ENCODE data around the gene TEX261.
"Not testable (repeated sequence)": the region's sequence is repeated elsewhere in the genome, so short reads cannot be mapped to it uniquely, and the experiment has no call there.

Gene TEX261

DNA sequence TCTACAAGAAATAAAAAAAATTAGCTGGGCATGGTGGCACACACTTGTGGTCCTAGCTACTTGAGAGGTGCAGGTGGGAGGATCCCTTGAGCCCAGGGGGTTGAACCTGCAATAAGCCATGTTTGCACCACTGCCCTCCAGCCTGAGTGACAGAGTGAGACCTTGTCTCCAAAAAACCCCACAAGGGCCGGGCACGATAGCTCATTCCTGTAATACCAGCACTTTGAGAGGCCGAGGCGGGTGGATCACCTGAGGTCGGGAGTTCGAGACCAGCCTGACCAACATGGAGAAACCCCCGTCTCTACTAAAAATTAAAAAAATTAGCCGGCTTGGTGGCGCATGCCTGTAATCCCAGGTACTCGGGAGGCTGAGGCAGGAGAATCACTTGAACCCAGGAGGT, 5.3 kb upstream of the TEX261 start:
- not testable (repeated sequence) for DNase-seq

DNA sequence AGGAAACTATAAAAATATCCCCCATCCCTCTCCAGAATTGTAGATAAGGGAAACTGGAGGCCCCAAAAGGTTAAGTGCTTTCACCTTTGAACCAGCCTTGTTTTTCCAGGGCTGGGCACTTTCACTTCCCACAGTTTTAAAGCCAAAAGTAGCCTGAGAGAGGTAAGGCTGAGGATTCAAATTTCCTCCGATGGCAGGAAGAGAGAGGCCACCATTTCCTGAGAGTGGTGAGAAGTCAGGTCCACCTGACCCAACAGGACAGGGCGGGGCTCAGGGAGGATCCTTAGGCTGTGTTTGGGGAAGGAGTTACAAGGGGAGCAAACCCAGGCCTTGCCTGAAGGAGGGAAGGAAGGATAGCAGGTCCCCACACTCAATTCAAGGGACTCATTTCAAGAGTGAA, 4.7 kb upstream of the TEX261 start:
- no peak for DNase-seq

DNA sequence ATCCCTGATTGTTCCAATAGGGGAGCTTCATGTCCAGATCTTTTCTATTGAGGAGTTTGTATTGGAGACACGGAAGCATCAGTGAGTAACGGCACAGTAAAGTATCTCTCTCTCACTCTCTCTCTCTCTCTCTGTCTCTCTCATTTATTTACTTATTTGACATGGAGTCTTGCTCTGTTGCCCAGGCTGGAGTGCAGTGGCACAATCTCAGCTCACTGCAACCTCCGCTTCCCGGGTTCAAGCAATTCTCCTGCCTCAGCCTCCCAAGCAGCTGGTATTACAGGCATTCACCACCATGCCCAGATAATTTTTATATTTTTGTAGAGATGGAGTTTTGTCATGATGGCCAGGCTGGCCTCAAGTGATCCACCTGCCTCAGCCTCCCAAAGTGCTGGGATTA, 4.2 kb upstream of the TEX261 start:
- DNase-seq = not testable (repeated sequence)

DNA sequence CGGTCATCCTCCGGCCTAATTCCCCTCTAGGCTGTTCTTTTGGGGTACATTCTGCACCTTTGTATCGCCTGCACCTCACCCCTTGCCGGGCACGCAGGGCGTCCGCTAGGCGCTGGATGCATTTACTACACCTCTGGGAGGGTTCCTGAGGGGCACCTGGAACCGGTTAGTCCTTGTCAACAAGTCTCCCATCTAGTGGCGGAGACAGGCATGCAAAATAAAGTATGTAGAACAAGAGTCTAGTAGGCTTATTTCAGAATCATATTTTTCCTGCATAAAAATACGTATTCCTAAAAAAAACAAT, 705 bp upstream of the TEX261 start:
- DNase-seq = peak in 3 of 5 experiments; percentile 44 to 80 (median 44)

DNA sequence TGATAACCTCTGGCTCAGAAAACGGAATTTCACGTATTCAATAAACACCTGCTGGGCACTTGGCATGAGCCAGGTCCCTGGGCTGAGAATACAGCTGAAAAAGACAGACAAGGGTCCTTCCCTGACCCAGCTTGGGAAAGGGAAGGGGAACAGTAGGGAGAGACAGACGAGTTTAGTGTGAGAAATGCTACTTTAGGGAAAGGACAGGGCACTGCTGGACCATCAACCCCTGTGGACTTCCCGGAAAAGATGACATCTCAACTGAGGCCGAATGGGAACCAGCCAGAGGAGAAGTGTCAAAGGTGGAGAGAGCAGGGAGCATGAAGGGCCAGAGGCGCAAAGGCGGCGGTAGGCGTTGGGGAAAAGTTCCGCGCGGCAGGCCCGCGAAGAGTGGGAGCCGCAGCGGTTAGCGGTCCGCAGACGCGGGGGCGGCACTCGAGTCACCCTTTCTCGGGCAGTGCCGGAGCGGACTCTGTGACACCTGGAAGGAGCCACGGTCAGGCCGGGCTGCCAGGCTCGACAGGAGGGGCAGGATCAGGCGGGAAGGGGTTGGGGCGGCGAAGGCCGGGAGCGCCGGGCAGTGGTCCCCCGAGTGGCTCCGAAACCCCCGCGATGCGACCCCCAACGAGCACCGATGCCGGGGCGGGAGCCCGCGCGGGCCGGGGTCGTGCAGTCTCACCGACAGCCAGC, 519 bp downstream of the TEX261 start:
- peak in 3 of 5 experiments; percentile 9 to 39 (median 23) for DNase-seq

DNA sequence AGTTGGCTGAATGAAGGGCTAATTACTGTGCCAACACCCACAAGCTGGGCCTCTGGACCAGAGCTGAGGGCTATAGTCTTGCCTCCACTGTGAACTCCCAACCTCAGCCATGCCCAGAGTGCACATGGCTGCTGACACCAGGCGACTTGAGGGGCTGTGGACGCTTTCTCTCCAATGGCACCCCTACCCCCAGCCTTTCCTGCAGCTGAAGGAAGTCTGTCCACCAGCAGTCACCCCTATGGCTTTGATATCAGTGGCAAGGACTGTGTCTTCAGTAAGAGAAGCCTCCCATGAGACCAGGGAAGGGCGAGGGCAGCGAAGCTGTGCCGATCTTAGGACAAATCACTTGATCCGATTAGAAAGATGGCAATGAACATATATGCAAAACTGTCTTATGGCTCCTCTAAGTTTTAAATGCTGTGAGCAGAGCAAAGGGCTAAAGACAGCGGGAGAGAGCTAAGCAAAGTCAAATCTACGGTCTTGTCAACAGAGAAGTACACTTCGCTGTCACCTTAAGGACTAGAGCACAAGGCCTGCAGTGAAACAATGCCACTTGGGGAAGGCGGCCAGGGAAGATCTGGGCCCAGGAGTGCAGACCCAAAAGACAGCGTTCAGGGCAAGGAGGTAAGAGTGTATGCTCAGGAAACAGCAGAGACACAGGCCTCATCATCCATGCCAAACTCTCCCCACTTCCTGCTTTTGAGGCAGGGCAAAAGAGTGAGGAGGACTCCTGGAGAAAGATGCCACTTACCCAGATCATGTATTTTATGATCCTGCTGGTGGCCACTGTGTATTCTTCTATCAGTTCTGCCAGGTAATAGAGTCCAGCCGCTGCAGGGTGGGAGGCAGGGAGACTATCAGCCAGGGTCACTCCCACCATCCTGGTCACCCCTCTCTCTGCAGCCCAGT, 1.5 kb downstream of the TEX261 start:
- DNase-seq = peak in 1 of 5 experiments; percentile 25

DNA sequence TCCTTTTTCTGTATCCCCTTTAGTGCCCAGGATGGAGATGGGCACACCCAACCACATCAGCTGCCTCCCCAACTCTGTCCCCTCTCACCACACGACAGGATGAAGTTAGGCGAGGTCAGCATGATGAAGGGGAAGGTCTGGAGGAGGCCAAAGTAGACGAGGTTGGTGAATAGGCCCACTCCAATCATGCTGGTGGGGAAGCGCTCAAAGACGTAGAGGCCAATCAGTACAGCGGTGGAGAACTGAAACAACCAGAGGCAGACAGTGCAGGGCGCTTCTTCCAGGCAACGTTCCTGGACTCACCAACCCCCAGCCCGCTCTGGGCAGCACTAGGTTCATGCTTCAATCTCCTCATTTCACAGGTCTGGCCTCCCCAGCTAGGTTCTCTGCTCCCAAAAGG, 2.9 kb downstream of the TEX261 start:
- DNase-seq = no peak

DNA sequence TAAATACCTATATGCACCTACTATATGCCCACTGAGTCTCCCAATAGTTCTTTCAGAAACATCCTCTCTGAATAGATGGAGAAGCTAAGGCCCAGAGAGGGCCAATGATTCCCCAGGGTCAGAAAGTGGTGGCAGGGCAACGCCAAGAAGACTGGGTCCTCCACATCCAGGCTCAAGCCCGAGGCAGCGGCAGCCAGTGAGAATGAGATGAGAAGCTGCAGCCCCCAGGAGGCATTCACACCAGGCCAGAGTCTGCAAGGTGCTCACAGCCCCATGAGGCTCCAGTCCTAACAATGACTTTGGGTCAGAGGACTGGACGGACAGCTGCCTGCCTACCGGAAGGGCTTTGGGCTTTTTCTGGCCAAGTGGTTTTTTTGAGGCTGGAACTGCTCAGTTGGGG, 3.5 kb downstream of the TEX261 start:
- DNase-seq = no peak

DNA sequence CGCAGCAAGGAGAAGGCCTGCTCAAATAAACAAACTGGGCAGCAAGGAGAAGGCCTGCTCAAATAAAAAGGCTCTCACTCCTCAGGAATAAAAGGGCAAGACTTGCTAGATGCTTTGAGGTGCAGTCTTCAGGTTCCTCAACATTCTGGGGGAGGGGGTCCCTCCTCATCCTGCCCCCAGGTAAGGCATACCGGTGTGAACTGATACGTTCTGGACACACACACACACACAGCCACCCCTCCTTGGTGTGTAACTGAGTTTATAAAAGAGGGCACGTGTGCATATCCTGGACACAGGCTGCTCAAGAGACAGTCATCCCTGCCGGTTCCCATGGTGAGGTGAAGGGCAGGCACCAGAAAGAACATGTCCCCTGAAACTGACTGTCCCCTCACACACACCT, 4.5 kb downstream of the TEX261 start:
- DNase-seq = no peak

DNA sequence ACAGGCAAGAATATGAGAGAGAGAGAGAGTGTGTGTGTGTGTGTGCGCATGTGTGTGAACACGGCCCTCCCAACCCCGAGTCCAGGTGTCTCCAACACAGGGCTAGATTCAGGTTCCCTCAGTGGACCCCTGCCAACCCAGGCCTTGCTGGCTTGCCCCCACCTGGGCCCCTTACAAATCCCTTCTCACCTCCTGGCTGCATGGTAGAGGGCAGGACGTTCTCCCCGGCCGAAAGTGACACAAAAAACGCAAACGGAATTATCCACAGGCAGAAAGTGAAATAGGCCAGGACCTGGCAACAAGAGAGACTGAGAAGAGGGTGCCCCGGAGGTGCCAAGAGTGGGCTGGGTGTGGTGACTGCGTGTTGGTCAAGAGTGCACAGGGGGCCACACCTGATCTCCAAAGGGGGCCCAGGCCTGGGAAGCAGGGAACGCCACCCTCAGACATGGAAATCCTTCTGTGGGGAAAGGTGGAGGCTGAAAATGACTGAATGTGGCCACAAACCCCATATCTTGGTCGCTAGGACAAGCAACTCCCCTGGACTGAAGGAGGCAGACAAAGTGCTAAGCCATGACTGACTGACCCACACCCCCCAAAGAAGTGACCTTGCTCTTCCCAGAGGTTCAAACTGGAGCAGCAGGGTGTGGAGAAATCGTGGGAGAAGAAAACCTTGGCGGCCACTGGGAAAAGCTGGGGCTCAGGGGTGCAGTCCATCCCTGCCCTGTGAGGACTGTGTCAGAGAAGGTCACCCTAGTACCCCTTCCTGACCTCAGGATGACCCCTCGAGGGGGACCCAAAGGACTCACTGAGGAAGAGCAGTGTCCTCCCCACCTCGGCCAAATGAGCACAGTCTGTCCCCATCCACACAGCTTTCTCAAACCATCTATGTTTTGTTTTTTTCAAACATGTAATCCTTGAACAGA, 5.7 kb downstream of the TEX261 start:
- no peak for DNase-seq

DNA sequence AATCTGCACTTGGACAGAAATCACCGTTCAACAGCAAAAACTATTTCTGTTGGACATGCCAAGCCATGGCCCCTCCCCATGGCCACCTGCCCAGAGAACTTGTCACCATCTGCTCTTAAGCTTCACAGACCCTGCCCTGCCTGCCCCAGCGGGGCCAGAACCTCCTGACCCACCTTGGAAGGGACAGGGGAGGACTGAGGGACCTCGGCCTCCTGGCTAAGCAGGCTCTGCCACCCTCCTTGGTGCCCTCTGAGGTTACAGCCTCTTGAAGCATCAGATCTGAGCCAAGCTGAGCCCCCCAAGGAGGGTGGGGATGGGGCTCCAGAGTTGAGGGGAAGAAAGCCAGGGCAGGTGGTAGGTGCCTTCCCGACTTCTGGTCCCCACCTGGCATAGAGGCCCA, 6.5 kb downstream of the TEX261 start:
- DNase-seq = no peak

DNA sequence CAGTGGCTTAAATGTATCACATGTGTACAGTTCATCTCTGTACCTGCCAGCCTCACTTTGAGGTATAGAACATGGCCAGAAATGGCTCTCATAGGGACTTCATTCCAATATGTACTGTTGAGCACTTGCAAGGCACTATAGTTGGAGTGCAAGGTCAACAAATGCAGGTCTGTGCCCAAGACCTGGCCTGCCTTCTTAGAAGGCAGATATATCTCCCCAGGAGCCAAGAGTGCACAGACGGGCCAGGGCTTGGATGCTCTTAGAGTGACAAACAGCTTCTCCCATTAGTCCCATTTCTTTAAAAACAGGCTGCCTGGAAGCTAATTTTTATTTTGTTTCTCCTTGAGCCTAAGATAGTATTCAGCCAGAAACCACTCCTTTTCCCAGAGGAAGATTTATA, 7.3 kb downstream of the TEX261 start:
- DNase-seq = no peak

DNA sequence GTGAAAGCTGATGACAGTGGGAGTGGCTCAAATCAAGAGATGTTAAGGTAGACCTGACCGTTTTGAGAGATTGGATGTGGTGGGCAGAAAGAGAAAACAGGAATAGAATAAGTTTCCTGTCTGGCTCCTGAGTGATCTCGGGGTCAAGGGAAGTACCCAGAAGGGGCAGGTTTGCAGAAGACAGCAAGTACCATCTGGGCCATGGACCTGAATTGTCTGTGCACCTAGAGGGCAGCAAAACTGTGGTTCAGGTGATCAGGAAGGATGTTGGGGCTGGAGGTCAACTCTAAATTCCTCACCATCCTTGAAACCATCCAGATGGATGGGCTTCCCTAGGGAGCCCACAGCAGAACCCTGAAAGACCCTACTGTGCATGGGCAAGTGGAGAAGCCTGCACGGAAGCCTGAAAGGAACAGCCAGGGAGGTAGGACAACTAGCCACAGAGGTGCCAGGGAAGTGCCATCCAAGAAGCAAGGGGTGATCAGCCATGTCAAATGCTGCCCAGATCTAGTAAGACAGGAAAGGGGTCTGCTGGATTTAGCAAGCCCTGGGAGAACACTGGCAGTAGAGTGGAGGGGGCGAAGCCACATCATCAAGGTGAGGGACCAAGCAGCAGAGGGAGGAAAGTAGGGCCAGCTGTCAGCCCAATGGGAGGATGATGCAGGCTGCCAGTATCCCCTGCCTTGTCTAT, 8.0 kb downstream of the TEX261 start:
- no peak for DNase-seq

DNA sequence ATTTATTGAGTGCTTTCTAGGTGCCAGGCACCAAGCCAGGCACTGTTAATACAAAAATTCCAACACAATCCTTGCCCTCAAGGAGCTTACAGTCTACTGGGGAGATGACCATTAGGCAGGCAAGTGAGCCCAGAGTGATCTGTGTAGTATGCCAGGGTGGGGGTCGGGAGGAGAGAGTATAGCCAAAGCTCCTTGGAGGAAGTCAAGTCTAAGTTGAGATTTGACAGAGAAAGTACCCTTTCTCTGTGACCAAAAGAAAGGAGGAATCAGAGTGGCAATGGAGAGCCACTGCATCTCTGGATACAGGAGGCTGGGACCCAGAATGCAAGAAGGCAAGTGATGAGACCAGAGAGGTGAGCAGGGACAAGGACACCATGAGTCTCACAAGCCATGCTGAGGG, 8.7 kb downstream of the TEX261 start:
- no peak for DNase-seq

DNA sequence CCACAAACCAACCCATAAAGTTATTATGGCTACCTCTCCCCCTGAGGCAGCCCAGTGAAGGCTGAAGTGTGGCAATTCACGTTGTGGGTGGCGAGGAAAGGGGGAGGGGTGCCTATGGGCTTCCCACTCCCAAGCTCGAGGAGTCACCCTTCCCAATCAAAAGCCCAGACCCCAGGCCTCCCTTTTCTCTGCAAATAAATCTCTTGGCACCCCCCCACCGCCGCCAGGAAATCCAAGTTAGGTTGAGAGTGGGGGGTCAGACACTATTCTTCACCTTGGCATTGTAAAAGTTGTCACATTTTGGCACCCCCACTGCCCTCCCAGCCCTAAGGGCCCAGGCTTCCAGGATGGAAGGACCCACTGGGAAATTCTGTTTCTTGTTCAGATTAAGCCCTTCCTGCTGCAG, 9.4 kb downstream of the TEX261 start:
- no peak for DNase-seq

DNA sequence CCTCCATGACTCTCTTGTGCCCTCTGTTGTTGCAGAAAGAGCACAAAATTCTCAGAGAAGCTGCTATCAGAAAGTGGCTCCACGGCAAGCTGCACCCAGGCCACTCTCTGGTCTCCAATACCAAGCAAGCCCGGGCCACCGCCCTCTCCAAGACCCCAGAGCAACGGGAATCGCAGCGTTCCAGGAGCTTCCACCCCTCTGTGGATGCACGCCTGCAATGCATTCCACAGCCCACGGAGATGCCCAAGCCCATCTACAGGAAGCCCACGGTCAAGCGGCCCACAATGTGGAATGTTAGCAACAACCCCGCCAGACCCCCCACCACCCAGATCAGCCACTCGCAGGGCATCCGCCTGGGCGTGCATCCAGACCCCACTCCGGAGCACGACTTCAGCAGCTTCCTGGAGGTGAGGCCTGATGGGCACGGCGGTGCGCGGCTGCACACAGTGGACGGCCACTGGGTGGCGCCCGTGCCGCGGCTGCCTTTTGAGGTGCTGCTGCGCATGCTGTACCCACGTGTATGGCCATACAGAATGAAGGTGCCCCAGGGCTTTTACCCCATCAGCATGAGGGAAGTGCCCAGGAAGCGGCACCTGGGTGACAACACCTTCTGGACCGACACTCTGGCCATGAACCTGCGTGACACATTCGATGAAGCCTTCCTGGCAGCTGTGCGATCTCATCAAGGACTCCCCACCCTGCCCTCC, 9.9 kb downstream of the TEX261 start:
- DNase-seq = peak; percentile 56 to 85 (median 68)

DNA sequence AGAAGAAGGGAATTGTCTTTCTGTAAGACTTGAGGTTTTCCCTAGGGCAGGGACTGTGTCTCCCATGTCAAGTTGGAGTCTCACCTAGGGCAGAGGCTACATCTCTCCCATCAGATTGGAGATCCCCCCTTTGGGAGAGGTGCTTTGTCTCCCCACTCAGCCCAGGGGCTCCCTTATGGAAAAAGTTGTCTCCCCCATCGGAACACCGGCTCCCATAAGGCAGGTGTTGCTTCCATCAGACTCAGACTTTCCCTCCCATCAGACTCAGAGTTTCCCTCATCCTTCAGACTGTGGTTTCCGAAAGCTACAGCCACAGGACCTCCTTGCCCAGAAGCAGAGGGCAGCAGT, 10.5 kb downstream of the TEX261 start:
- DNase-seq = no peak

DNA sequence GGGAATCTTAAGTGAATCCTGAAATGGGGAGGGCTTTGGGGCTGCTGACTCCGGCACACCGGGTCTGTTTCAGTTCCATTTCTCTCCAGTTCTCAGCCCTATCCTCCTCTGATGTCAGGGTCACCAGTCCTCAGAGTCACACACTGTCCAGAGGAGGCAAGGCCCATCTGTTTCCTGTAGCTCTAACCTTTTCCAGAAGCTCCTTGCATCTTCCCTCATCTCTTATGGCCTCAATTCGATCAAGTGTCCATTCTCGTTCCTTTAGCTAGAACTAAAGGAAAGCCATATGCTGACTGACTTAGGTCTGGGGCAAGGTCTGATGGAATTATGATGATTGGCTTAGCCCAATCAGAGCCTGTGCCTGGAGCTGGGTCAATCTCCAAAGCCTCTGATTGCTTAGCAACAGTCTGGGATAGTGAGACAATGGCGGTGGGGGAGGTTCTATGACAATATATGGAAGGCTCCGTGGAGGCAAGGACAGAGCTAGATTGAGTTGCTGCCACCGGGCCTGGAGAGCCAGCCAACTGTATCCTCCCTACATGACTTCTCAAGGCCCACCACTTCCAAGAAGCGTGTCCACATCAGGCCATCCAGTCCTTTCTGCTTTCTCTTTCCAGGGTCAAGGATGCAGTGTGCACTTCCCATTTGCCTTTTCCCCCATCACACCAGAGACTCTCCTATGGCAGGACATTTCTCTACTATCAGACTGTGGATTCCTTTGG, 11.0 kb downstream of the TEX261 start:
- no peak for DNase-seq

DNA sequence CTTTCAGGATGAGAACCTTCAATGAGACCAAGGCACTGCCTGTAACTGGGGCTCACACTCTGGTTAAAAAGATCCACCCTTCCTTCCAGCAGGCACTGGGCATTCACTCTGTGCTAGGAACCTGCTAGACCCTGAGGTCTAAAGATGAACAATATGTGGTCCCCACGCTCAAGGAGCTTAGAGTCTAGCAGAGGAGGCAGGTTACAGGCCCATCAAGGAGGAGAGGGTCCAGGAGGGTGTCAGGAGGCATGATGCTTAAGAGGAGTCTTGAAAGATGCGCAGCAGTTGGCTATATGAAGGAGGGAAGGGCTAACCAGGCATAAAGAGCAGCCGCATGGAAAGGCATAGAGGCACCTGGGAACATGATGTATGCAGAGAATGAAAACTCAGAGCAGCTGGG, 11.7 kb downstream of the TEX261 start:
- no peak for DNase-seq

DNA sequence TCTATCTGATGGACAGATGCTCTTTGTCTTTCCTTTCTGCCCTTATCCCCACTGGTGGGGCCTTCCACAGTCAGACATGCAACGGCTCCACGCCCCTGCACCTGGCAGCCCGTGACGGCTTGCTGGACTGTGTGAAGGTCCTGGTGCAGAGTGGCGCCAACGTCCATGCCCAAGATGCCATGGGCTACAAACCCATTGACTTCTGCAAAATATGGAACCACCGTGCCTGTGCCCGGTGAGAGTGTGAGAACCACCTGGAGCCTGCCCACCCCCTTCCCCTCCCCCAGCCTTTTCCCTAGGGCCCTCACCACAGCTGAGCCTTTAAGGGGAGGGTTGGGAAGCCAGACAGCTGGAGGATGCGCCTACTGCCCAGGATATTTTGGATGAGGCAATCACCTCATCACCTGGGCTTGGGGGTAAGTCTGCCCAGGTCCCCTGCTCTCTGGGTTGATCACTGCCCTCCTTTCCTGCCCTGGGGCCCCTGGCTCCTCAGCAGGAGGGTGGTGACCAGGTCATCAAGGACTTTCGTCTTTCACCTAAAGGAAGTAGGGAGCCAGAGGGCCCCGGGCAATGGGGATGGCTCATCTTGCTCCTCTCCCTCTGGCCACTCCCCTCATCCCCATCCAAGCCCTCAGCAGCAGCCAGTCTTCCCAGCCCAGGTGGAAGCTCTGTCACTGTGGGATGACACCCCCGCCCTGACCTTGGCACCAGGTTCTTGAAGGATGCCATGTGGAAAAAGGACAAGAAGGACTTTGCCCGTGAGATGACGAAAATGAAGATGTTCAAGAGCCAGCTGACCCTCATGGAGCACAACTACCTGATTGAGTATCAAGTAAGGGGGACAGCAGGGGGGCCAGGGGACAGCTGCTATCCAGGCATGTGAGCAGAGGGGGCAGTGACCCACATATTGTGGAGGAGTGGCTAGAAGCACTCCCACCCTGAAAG, 12.5 kb downstream of the TEX261 start:
- DNase-seq = no peak
